IMR-90 (cell line): Measurements from ENCODE around the gene GTF2H3. TPM values are rescaled to one million over a fixed set of nuclear protein-coding genes. Genes with fewer than 3 reads are reported as not detected.

Source experiments
- ATAC-seq: fragments of 200-7000 bp; cut with Tn5 transposase; 2 replicates; pipeline ENCODE4 v1.9.1; 2020; ENCODE audit warnings: low read depth, mild to moderate bottlenecking, moderate library complexity
- Bru-seq: library from RNA; stranded (reverse); fragments of 400-500 nt; gene quantifications from one replicate; lab custom pipeline; 2021; lab: Mats Ljungman, UMichigan
- BruChase-seq, 2 experiments: library from RNA; stranded (reverse); fragments of 400-500 nt; gene quantifications; one replicate each; lab custom pipeline; 2021; lab: Mats Ljungman, UMichigan
- BruUV-seq: library from RNA; stranded (reverse); fragments of 400-500 nt; replicated peaks from 2 replicates; lab custom pipeline; 2021; lab: Mats Ljungman, UMichigan
- CTCF ChIA-PET: fragments of 300-600 bp; formaldehyde crosslinking; extraction: SDS; loops from one replicate; lab custom pipeline; 2021; ENCODE audit warnings: antibody characterized with exemption; lab: Yijun Ruan, JAX
- POLR2A ChIA-PET: fragments of 300-600 bp; sonication (Branson Sonifier 250); formaldehyde crosslinking; loops from one replicate; lab custom pipeline; 2022; ENCODE audit warnings: antibody characterized with exemption; ENCODE audit not compliant: unreplicated experiment; lab: Charles Lee
- DNase-seq: peaks from one replicate; pipeline ENCODE4 v3.0.0; 2013
- H2AFZ ChIP-seq: replicated peaks from 2 replicates; pipeline ENCODE3; 2013; ENCODE audit warnings: low read length, mild to moderate bottlenecking; ENCODE audit not compliant: poor library complexity
- H2AK5ac ChIP-seq: 2 replicates; pipeline ENCODE4 v1.6.1; 2013; ENCODE audit warnings: low read depth, low read length, inconsistent platforms
- H2AK9ac ChIP-seq: replicated peaks from 2 replicates; pipeline ENCODE3; 2013; ENCODE audit warnings: mild to moderate bottlenecking, low read depth, low read length, moderate library complexity; ENCODE audit not compliant: poor library complexity
- H2BK120ac ChIP-seq: 2 replicates; pipeline ENCODE4 v1.6.1; 2013; ENCODE audit warnings: low read depth, low read length, inconsistent platforms
- H2BK15ac ChIP-seq: 3 replicates; pipeline ENCODE4 v1.6.1; 2013; ENCODE audit warnings: low read depth, low read length, inconsistent platforms
- H2BK20ac ChIP-seq: 2 replicates; pipeline ENCODE4 v1.6.1; 2013; ENCODE audit warnings: low read depth, mild to moderate bottlenecking, inconsistent platforms, low read length, moderate library complexity
- H2BK5ac ChIP-seq: 2 replicates; pipeline ENCODE4 v1.6.1; 2013; ENCODE audit warnings: mild to moderate bottlenecking, low read depth, low read length, inconsistent platforms; ENCODE audit not compliant: poor library complexity, severe bottlenecking
- H3K14ac ChIP-seq: replicated peaks from 2 replicates; pipeline ENCODE4 v1.6.1; 2013; ENCODE audit warnings: low read depth, low read length, inconsistent platforms
- H3K18ac ChIP-seq: 2 replicates; pipeline ENCODE4 v1.6.1; 2013; ENCODE audit warnings: low read depth, low read length, control low read depth
- H3K23ac ChIP-seq: 2 replicates; pipeline ENCODE4 v1.6.1; 2013; ENCODE audit warnings: low read depth, low read length, inconsistent platforms
- H3K27ac ChIP-seq: 2 replicates; pipeline ENCODE4 v1.5.1; 2013; ENCODE audit warnings: mild to moderate bottlenecking, control low read depth, low read length; ENCODE audit not compliant: insufficient read depth
- H3K27me3 ChIP-seq: 2 replicates; pipeline ENCODE4 v1.6.1; 2013; ENCODE audit warnings: low read length; ENCODE audit not compliant: control insufficient read depth, insufficient read depth
- H3K36me3 ChIP-seq: 2 replicates; pipeline ENCODE4 v1.6.1; 2013; ENCODE audit warnings: low read length, mixed read lengths; ENCODE audit not compliant: control insufficient read depth, insufficient read depth
- H3K4ac ChIP-seq: 2 replicates; pipeline ENCODE4 v1.6.1; 2013; ENCODE audit warnings: low read depth, low read length, inconsistent platforms
- H3K4me1 ChIP-seq: 2 replicates; pipeline ENCODE4 v1.6.1; 2013; ENCODE audit warnings: low read length, mixed read lengths; ENCODE audit not compliant: control insufficient read depth, insufficient read depth
- H3K4me2 ChIP-seq: 2 replicates; pipeline ENCODE4 v1.6.1; 2013; ENCODE audit warnings: low read depth, mild to moderate bottlenecking, control low read depth, low read length, moderate library complexity
- H3K4me3 ChIP-seq: 2 replicates; pipeline ENCODE4 v1.5.1; 2013; ENCODE audit warnings: low read depth, mild to moderate bottlenecking, control low read depth, low read length, moderate library complexity; ENCODE audit not compliant: insufficient read depth
- H3K56ac ChIP-seq: 2 replicates; pipeline ENCODE4 v1.6.1; 2013; ENCODE audit warnings: low read length, inconsistent platforms; ENCODE audit not compliant: insufficient read depth; ENCODE audit errors: extremely low read depth
- H3K79me1 ChIP-seq, 2 experiments: 2 replicates each; pipeline ENCODE4 v1.6.1; 2013; ENCODE audit warnings: low read length in 2 of 2, inconsistent platforms in 1 of 2, low read depth in 1 of 2
- H3K9ac ChIP-seq: 2 replicates; pipeline ENCODE4 v1.6.1; 2013; ENCODE audit warnings: low read depth, low read length, control low read depth
- H3K9me1 ChIP-seq: 2 replicates; pipeline ENCODE4 v1.6.1; 2013; ENCODE audit warnings: low read length, inconsistent platforms; ENCODE audit not compliant: insufficient read depth
- H3K9me3 ChIP-seq: 2 replicates; pipeline ENCODE4 v1.6.1; 2013; ENCODE audit warnings: low read length; ENCODE audit not compliant: control insufficient read depth, insufficient read depth
- H4K20me1 ChIP-seq: 2 replicates; pipeline ENCODE4 v1.6.1; 2013; ENCODE audit warnings: low read length, inconsistent platforms; ENCODE audit not compliant: insufficient read depth
- H4K5ac ChIP-seq: 2 replicates; pipeline ENCODE4 v1.6.1; 2013; ENCODE audit warnings: mild to moderate bottlenecking, low read depth, low read length, control low read depth
- H4K8ac ChIP-seq, 2 experiments: 2 replicates each; pipeline ENCODE4 v1.6.1; 2013; ENCODE audit warnings: low read depth in 2 of 2, low read length in 2 of 2, control low read depth in 1 of 2, inconsistent platforms in 1 of 2
- H4K91ac ChIP-seq: 2 replicates; pipeline ENCODE4 v1.6.1; 2013; ENCODE audit warnings: low read depth, low read length, inconsistent platforms; ENCODE audit not compliant: insufficient read depth
- CEBPB ChIP-seq: IDR thresholded peaks from 2 replicates; pipeline ENCODE4 v1.6.1; 2012; ENCODE audit warnings: low read depth, low read length, improper control_type of control experiment
- CHD1 ChIP-seq: IDR thresholded peaks from 2 replicates; pipeline ENCODE4 v1.6.1; 2012; ENCODE audit warnings: low read depth, low read length, improper control_type of control experiment
- FOS ChIP-seq: fragments of 150-350 bp; IDR thresholded peaks from 2 replicates; pipeline ENCODE4 v1.6.1; 2016; ENCODE audit warnings: low read depth, low read length
- MAFK ChIP-seq: IDR thresholded peaks from 2 replicates; pipeline ENCODE4 v1.6.1; 2012; ENCODE audit warnings: low read depth, low read length, improper control_type of control experiment
- MAZ ChIP-seq: IDR thresholded peaks from 2 replicates; pipeline ENCODE4 v1.6.1; 2012; ENCODE audit warnings: low read depth, mild to moderate bottlenecking, low read length, improper control_type of control experiment, moderate library complexity, borderline replicate concordance
- MXI1 ChIP-seq: IDR thresholded peaks from 2 replicates; pipeline ENCODE4 v1.6.1; 2012; ENCODE audit warnings: low read depth, mild to moderate bottlenecking, low read length, moderate library complexity, borderline replicate concordance
- NFE2L2 ChIP-seq: fragments of 150-350 bp; IDR thresholded peaks from 2 replicates; pipeline ENCODE4 v1.6.1; 2016; ENCODE audit warnings: low read depth, mild to moderate bottlenecking, low read length
- POLR2A ChIP-seq: IDR thresholded peaks from 2 replicates; pipeline ENCODE4 v1.6.1; 2012; ENCODE audit warnings: mild to moderate bottlenecking, low read depth, low read length
- RAD21 ChIP-seq: IDR thresholded peaks from 2 replicates; pipeline ENCODE4 v1.6.1; 2012; ENCODE audit warnings: low read length, improper control_type of control experiment
- RCOR1 ChIP-seq: IDR thresholded peaks from 2 replicates; pipeline ENCODE4 v1.6.1; 2012; ENCODE audit warnings: mild to moderate bottlenecking, low read length, improper control_type of control experiment; ENCODE audit not compliant: insufficient replicate concordance
- RFX5 ChIP-seq: IDR thresholded peaks from 2 replicates; pipeline ENCODE4 v1.8.0; 2012; ENCODE audit warnings: low read depth, mild to moderate bottlenecking, low read length, moderate library complexity
- SMC3 ChIP-seq: fragments of 150-350 bp; IDR thresholded peaks from 2 replicates; pipeline ENCODE4 v1.6.1; 2016; ENCODE audit warnings: low read depth, mild to moderate bottlenecking, antibody characterized with exemption, low read length, moderate library complexity
- USF2 ChIP-seq: fragments of 150-350 bp; IDR thresholded peaks from 2 replicates; pipeline ENCODE4 v1.6.1; 2017; ENCODE audit warnings: mild to moderate bottlenecking, antibody characterized with exemption, low read length, low read depth
- WGBS, 2 experiments: methylation state at CpG; one replicate each; pipeline versions ENCODE4 v1.1.5 to v1.1.7; 2013; ENCODE audit warnings: missing lambda C conversion rate in 2 of 2; ENCODE audit not compliant: insufficient read length in 1 of 2; ENCODE audit errors: extremely low coverage in 2 of 2; 5-methylcytosine and 5-hydroxymethylcytosine counted together
- dilution Hi-C: fragments of 300-500 bp; cut with HindIII; formaldehyde crosslinking; loops from one replicate; pipeline ENCODE4 v1.14.3; 2018; ENCODE audit warnings: low sequenced_read_pairs; ENCODE audit not compliant: unreplicated experiment
- in situ Hi-C: fragments of 300-500 bp; cut with MboI; formaldehyde crosslinking; loops from 3 replicates; pipeline ENCODE4 v1.14.3; 2019; ENCODE audit warnings: low sequenced_read_pairs, inconsistent platforms, mixed read lengths
- intact Hi-C: fragments of 100-400 bp; cut with micrococcal nuclease; formaldehyde crosslinking; loops from 2 replicates; pipeline ENCODE4 v1.10.0; 2022
- long read RNA-seq: library from polyadenylated mRNA; unstranded; transcript quantifications from one replicate; pipeline ENCODE4 v2.0.0, GENCODE V29; 2021; ENCODE audit not compliant: unreplicated experiment
- polyA plus RNA-seq, 3 experiments: library from polyadenylated mRNA; depleted of rRNA; stranded (reverse); fragments of >200 nt; gene quantifications; 2 replicates each; pipeline ENCODE4 v1.2.3, GENCODE V29; 2012; ENCODE audit warnings: low replicate concordance in 1 of 3
- total RNA-seq: library from RNA; depleted of rRNA; stranded (reverse); fragments of >200 nt; gene quantifications from 2 replicates; pipeline ENCODE4 v1.2.3, GENCODE V29; 2012; rRNA removed
- TF ChIP-seq, protein P1 (sequence below): conservative IDR thresholded peaks from 2 replicates; pipeline ENCODE4 v1.5.1; 2012; ENCODE audit warnings: mild to moderate bottlenecking, low read depth, low read length, improper control_type of control experiment

GTF2H3 gene
- 53.0 and 80.3 TPM in 2 replicates for total RNA-seq
- polyA plus RNA-seq (2012; rRNA removed) = 19.9 and 22.2 TPM in 2 replicates
- 4.8 and 14.2 TPM in 2 replicates for polyA plus RNA-seq (2012; cell fraction: cytosol; rRNA removed)
- 4.2 and 17.1 TPM in 2 replicates for polyA plus RNA-seq (2012; cell fraction: nucleus; rRNA removed; ENCODE audit: low replicate concordance)
- percentile 74 among the genes with signal in this experiment for Bru-seq, nascent RNA
- BruChase-seq, experiment 1, labeled RNA remaining after a 6-hour chase = percentile 87 among the genes with signal in this experiment
- percentile 83 among the genes with signal in this experiment for BruChase-seq, experiment 2, labeled RNA remaining after a 2-hour chase
- long read RNA-seq, transcript GTF2H3-212 (13 exons, 3,329 nt) = major isoform, 6 of 11 reads
- long read RNA-seq, partial matches to known transcripts = 0 of 11 reads
- long read RNA-seq, other reads (novel, unspliced or antisense) = 4 of 11 reads

GRCh38 chr12:123633379-123634141 is at the start of gene GTF2H3, which contains the start of gene EIF2B1:
Gene GTF2H3, plus strand, starts transcription at chr12:123633829. Its CDS starts 31 bp downstream, at chr12:123633860.
Gene EIF2B1, minus strand, starts transcription at chr12:123633686. Its CDS starts 129 bp downstream, at chr12:123633557.
- BruUV-seq = TSS peak; percentile 89
- H3K23ac ChIP-seq = peak within 1 kb of the TSS; percentile 85; the same call in 1 of the 2 replicates
- peak within 1 kb of the TSS; percentile 88 for H3K9ac ChIP-seq
- H3K9me1 ChIP-seq = 0 out of 2 replicates have a peak, but pooled peaks cover 3% of the 10 kb centered on the region
- H2AK5ac ChIP-seq = peak within 1 kb of the TSS; percentile 57; the same call in 1 of the 2 replicates
- peak within 1 kb of the TSS; percentile 77 for H3K4me3 ChIP-seq
- H2BK15ac ChIP-seq = no peak within 1 kb of the TSS
- ChIA-PET POLR2A (no interaction called here), CTCF (no interaction called here)
- ATAC-seq (peak; percentile 99), DNase-seq (peak; percentile 96)
- peaks cover 17% of the 10 kb centered on the region for H3K36me3 ChIP-seq
- peak within 1 kb of the TSS; percentile 86 for H2AK9ac ChIP-seq
- 0% methylated on average over 30 of the region's 52 CpGs; no CpG with 5 or more reads in 1 of the 2 experiments for WGBS, 2 experiments
- H3K4ac ChIP-seq = peak within 1 kb of the TSS; percentile 89
- no peaks in the 10 kb centered on the region for H4K20me1 ChIP-seq
- intact Hi-C loops (no loop called here), in situ Hi-C loops (no loop called here), dilution Hi-C loops (no loop called here)
- peak within 1 kb of the TSS; percentile 82 for H3K56ac ChIP-seq
- H3K14ac ChIP-seq = peak within 1 kb of the TSS; percentile 95
- H2BK5ac ChIP-seq = peak within 1 kb of the TSS; percentile 52
- H4K8ac ChIP-seq = peak within 1 kb of the TSS; percentile 81 to 98
- peak within 1 kb of the TSS; percentile 67 for H4K91ac ChIP-seq
- peak within 1 kb of the TSS; percentile 17; the same call in 1 of the 2 replicates for H2BK120ac ChIP-seq
- H3K18ac ChIP-seq = no peak within 1 kb of the TSS
- H2BK20ac ChIP-seq = no peak within 1 kb of the TSS
- H3K4me2 ChIP-seq = peak within 1 kb of the TSS; percentile 86
- peak within 1 kb of the TSS; percentile 90 for H2AFZ ChIP-seq
- H4K5ac ChIP-seq = peak within 1 kb of the TSS; percentile 71
- peaks cover 28 to 47% of the 10 kb centered on the region in 2 experiments for H3K79me1 ChIP-seq
- no peaks in the 10 kb centered on the region for H3K27me3 ChIP-seq
- peaks cover 4% of the 10 kb centered on the region for H3K4me1 ChIP-seq
- H3K27ac ChIP-seq = peak within 1 kb of the TSS; percentile 65
- H3K9me3 ChIP-seq = no peaks in the 10 kb centered on the region
- TF ChIP-seq RAD21 = no peak
- no peak for TF ChIP-seq RFX5
- no peak for TF ChIP-seq RCOR1
- TF ChIP-seq CEBPB = no peak
- no peak for TF ChIP-seq MAFK
- peak; percentile 95 for TF ChIP-seq POLR2A
- no peak for TF ChIP-seq CHD1
- TF ChIP-seq MXI1 = peak; percentile 99
- TF ChIP-seq NFE2L2 = no peak
- TF ChIP-seq, protein P1, sequence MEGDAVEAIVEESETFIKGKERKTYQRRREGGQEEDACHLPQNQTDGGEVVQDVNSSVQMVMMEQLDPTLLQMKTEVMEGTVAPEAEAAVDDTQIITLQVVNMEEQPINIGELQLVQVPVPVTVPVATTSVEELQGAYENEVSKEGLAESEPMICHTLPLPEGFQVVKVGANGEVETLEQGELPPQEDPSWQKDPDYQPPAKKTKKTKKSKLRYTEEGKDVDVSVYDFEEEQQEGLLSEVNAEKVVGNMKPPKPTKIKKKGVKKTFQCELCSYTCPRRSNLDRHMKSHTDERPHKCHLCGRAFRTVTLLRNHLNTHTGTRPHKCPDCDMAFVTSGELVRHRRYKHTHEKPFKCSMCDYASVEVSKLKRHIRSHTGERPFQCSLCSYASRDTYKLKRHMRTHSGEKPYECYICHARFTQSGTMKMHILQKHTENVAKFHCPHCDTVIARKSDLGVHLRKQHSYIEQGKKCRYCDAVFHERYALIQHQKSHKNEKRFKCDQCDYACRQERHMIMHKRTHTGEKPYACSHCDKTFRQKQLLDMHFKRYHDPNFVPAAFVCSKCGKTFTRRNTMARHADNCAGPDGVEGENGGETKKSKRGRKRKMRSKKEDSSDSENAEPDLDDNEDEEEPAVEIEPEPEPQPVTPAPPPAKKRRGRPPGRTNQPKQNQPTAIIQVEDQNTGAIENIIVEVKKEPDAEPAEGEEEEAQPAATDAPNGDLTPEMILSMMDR = no peak
- 0 out of 2 replicates have a peak, but pooled peaks have one; percentile 13 for TF ChIP-seq FOS
- peak; percentile 66 for TF ChIP-seq USF2
- no peak for TF ChIP-seq SMC3
- peak; percentile 95 for TF ChIP-seq MAZ
